ENCODE data around the gene PTMA. TPM values are rescaled to one million over a fixed set of nuclear protein-coding genes. Genes with fewer than 3 reads are reported as not detected.

Gene PTMA
- total RNA-seq, 2 experiments from 2014 or later, result 2,780 to 3,053 TPM

DNA sequence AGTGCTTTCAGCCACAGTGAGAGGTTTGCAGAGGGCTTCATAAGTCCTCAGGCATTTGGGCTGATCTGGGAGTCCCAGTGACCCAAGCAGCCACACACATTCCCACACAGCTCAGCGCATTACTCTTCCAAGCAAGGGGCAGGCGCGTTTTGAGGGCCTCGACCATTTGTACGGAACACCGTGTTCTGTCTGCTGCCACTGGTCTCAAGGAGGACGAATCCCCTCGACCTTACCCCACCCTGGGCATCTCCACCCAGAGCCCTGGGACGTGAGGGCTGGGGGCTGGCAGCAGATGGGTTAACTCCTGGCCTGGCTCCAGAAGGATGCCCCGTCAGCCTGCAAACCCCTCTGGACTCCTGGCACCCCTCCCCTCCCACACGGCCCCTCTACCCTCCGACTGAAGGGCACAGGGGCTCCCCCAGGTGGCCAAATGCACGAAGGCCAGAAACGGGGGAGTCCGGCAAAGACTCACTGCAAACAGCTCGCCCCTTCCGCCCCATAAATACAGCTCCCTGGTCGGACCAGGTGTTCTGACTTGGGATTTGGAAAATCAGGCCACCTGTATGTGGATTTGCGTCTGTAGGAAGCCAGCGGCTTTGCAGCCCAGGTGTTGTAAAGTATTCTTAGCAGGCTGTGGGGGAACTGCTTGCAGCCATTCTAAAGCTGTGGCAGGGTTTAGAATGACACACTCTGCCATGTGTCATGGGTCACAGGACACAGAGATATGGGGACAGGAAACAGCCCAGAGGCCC is 33.6 kb upstream of the PTMA start:
- H3K9me2 ChIP-seq (ENCODE audit: insufficient read depth, low read length), result no peaks in the 10 kb centered on the region
- peak overlapping the region; percentile 78 for H3K4me3 ChIP-seq (ENCODE audit: low read depth, low read length, poor library complexity, severe bottlenecking)
- H3K79me2 ChIP-seq (ENCODE audit: insufficient read depth, low read depth, low read length), result no peaks in the 10 kb centered on the region
- BruUV-seq (replicated peaks), result no TSS peak
- CTCF ChIA-PET (ENCODE audit: unreplicated experiment), result interaction anchor here (0.6 to 6.4 kb wide), 14 partner anchors 8 to 1818 kb away, joined by 3 to 136 read pairs (median 3); partner anchors contain the start of gene PTMA
- intact Hi-C loops (cut with micrococcal nuclease; ENCODE audit: unreplicated experiment), result loop anchor here (1.0 to 10.0 kb wide), 10 partner anchors 12 to 280 kb away; partner anchors contain the start of genes B3GNT7, COPS7B, NCL and PDE6D
- H3K4me2 ChIP-seq (ENCODE audit: low read length), result peak overlapping the region; percentile 97
- no peaks in the 10 kb centered on the region for H3K9me3 ChIP-seq (ENCODE audit: low read length)
- peak overlapping the region; percentile 99 for H3K27ac ChIP-seq (ENCODE audit: low read depth, low read length, poor library complexity, severe bottlenecking)
- H2AFZ ChIP-seq (ENCODE audit: low read length), result no peak overlapping the region
- peaks cover 84% of the 10 kb centered on the region for H3K4me1 ChIP-seq (ENCODE audit: insufficient read depth, low read length, poor library complexity, severe bottlenecking)
- H3K36me3 ChIP-seq (ENCODE audit: insufficient read depth, low read length), result no peaks in the 10 kb centered on the region
- peak; percentile 99 for DNase-seq (ENCODE audit: low spot score)
- POLR2A ChIA-PET, result interaction anchor here (0.6 to 7.4 kb wide), 17 partner anchors 8 to 66 kb away, joined by 3 to 201 read pairs (median 4); partner anchors contain the start of gene PTMA
- no peak for TF ChIP-seq EZH2phosphoT487 (IDR thresholded peaks at IDR 0.05; ENCODE audit: borderline replicate concordance, low read depth, low read length)
- TF ChIP-seq, protein P1, sequence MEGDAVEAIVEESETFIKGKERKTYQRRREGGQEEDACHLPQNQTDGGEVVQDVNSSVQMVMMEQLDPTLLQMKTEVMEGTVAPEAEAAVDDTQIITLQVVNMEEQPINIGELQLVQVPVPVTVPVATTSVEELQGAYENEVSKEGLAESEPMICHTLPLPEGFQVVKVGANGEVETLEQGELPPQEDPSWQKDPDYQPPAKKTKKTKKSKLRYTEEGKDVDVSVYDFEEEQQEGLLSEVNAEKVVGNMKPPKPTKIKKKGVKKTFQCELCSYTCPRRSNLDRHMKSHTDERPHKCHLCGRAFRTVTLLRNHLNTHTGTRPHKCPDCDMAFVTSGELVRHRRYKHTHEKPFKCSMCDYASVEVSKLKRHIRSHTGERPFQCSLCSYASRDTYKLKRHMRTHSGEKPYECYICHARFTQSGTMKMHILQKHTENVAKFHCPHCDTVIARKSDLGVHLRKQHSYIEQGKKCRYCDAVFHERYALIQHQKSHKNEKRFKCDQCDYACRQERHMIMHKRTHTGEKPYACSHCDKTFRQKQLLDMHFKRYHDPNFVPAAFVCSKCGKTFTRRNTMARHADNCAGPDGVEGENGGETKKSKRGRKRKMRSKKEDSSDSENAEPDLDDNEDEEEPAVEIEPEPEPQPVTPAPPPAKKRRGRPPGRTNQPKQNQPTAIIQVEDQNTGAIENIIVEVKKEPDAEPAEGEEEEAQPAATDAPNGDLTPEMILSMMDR (conservative IDR thresholded peaks at IDR 0.05; ENCODE audit: low read length), result peak; percentile 94
- H4K20me1 ChIP-seq (ENCODE audit: insufficient read depth, low read length), result no peaks in the 10 kb centered on the region

DNA sequence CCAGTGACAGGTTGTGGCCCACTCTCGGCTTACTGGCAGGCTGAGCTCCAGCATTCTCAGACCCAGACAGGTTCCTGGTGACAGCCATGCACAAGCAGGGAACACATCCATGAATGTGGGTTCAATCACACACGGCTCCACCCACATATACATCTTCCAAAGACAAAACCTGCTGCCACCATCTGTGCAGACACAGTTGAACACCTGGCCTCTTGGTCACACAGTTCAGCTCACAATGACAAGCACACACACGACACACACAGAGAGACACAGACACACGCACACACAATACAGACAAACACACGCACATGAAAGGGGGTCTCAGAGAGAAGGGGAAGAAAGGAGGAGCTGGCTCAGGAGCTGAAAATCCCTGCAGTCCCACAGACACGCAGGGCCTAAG is 32.1 kb upstream of the PTMA start:
- peak overlapping the region; percentile 99 for H3K27ac ChIP-seq (ENCODE audit: low read depth, low read length, poor library complexity, severe bottlenecking)
- peak; percentile 84 for DNase-seq (ENCODE audit: low spot score)
- H3K4me3 ChIP-seq (ENCODE audit: low read depth, low read length, poor library complexity, severe bottlenecking), result peak overlapping the region; percentile 0
- CTCF ChIA-PET (ENCODE audit: unreplicated experiment), result interaction anchor here (0.7 to 6.4 kb wide), 6 partner anchors 8 to 103 kb away, joined by 3 to 136 read pairs (median 9); partner anchors contain the start of gene PTMA
- no peaks in the 10 kb centered on the region for H3K36me3 ChIP-seq (ENCODE audit: insufficient read depth, low read length)
- H3K79me2 ChIP-seq (ENCODE audit: insufficient read depth, low read depth, low read length), result no peaks in the 10 kb centered on the region
- no peaks in the 10 kb centered on the region for H3K9me3 ChIP-seq (ENCODE audit: low read length)
- no TSS peak for BruUV-seq (replicated peaks)
- peak overlapping the region; percentile 97 for H3K4me2 ChIP-seq (ENCODE audit: low read length)
- intact Hi-C loops (cut with micrococcal nuclease; ENCODE audit: unreplicated experiment), result loop anchor here (10.0 kb wide), 2 partner anchors 211 to 281 kb away; partner anchors contain the start of genes B3GNT7 and NCL
- TF ChIP-seq, protein P1 (conservative IDR thresholded peaks at IDR 0.05; ENCODE audit: low read length), result peak; percentile 24; the same call in 1 of the 2 replicates
- no peak for TF ChIP-seq EZH2phosphoT487 (IDR thresholded peaks at IDR 0.05; ENCODE audit: borderline replicate concordance, low read depth, low read length)
- H2AFZ ChIP-seq (ENCODE audit: low read length), result peak overlapping the region; percentile 10; the same call in 1 of the 2 replicates
- H4K20me1 ChIP-seq (ENCODE audit: insufficient read depth, low read length), result no peaks in the 10 kb centered on the region
- no peaks in the 10 kb centered on the region for H3K9me2 ChIP-seq (ENCODE audit: insufficient read depth, low read length)
- peaks cover 86% of the 10 kb centered on the region for H3K4me1 ChIP-seq (ENCODE audit: insufficient read depth, low read length, poor library complexity, severe bottlenecking)
- POLR2A ChIA-PET, result interaction anchor here (0.7 to 7.4 kb wide), 11 partner anchors 10 to 108 kb away, joined by 3 to 201 read pairs (median 8); partner anchors contain the start of gene PTMA
